Activated naive CD8-positive, alpha-beta T cell treated with anti-CD3 and anti-CD28 coated beads, Interleukin-2, amount 50 U/mL, for 16 hours (primary cell): ENCODE measurements around the gene OR2D3.
"Not testable (repeated sequence)": the region's sequence is repeated elsewhere in the genome, so short reads cannot be mapped to it uniquely, and the experiment has no call there.

Experiments
- DNase-seq: peaks from one replicate; pipeline ENCODE4 v3.0.0-alpha.2; 2020; ENCODE audit warnings: low read depth, low spot score

OR2D3 gene

DNA sequence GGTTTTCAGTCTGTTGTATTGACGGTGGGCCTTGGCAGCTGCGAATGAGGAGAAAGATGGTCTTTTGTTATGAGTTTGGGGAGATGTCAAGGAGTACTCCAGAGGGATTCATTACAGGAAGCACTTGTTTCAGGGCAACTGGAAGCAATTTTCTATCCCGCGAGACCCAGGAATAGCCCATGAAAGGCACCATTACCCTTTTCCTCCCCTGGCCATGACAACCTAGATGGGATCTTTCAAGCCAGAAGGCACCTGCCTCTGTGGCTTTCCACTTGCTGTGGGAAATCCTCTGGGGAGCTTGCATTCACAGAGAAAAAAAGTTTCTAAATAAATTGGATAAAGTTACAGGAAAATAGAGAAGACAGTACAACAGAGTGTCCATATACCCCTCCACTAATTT is 8.1 kb downstream of the OR2D3 start:
- no peak for DNase-seq

DNA sequence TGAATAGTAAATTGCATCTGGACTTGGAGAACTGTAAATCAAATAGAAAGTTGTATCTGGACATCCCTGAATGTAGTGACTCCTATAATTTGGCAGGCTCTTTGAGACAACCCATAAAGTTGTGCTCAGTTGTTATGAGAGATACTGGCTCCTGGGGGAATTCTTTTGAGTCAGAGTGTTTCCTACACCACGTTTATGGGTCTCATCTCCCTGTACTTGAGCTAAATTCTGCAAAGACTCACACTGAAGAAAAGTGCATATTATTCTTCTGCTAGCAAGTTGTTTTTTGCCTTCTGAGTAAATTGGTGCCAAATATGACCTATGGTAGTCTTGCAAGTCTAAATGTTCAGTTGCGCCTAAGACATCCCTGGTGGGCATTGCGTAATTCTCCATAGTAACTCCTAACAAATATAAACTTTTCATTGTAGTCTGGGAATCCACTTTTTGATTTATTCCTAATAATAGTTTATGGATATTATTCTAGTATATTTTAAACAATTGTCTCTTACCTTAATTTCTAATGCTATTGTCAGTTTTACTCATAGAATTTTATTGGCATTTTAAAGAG is 10.4 kb downstream of the OR2D3 start:
- DNase-seq: no peak

DNA sequence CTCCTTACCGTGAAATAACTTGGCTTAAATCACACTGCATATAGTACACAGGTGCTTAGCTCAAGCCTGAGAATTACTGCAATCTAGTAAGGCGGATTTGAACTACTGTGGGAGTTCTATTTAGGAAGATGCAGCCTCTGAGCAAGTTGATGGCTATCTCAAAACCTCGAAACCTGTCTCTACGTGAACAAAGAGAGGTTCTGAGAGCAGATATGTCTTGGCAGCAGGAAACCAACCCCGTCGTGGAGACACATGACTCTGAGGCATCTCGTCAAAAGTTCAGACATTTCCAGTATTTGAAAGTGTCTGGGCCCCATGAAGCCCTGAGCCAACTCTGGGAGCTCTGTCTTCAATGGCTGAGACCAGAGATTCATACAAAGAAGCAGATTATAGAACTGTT is 11.3 kb downstream of the OR2D3 start:
- DNase-seq: no peak

DNA sequence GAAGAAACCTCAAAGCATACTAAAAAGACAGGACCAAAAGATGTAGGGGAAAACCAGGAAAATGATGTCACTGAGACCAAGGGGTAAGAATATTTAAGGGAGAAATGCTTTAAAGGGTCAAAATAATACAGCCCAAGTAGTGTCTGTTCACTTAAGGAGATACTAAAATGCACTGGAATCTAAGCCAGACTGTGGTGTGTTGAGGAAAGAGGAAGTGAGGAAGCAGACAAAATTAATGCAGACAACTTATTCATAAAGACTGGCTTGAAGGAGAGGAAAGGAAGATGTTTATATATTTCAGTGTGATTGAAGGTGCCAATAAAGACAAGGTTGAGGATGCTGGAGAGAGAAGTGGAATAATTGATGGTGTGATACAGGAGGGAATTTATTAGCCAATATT is 21.2 kb downstream of the OR2D3 start:
- no peak for DNase-seq

DNA sequence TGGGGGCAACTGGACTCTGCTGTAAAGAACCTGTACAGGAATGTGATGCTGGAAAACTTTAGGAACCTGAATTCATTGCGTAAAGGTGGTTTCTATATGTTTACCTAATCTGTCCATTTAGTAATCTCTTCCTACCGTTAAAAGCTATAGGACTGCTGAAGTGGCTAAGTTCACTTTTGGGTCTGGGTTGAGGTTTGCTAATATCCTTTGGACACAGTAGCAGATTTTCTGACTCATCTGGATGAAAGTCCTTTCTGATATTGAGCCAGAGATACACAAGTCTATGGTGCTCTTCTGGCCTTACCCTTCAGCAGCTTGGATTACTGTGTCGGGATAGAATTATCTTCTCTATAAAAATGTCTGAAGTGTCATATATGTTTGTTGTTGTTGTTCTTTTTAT is 22.3 kb downstream of the OR2D3 start:
- DNase-seq: no peak

DNA sequence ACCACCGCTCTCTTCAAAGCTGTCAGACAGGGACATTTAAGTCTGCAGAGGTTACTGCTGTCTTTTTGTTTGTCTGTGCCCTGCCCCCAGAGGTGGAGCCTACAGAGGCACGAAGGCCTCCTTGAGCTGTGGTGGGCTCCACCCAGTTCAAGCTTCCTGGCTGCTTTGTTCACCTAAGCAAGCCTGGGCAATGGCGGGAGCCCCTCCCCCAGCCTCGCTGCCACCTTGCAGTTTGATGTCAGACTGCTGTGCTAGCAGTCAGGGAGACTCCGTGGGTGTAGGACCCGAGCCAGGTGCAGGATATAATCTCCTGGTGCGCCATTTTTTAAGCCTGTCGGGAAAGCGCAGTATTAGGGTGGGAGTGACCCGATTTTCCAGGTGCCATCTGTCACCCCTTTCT is 33.4 kb downstream of the OR2D3 start:
- DNase-seq: not testable (repeated sequence)

DNA sequence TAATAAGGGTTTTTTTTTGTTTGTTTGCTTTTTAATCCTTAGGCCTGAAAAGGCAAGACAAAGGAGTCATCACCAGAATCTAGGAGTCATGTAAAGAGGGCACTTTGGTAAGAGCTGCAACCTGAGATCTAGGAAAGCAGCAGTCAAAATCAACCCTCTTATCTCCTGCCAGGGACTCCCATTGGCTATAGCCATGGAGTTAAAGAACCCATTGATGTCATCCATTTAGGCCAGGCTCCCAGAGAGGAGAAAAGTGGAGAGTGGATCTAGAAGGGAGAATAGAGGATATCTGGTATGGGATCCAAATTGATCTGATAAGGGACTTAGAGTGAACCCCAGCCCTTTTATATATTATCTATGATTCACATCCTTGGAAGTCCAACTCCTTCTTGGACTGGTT is 41.3 kb downstream of the OR2D3 start:
- no peak for DNase-seq

DNA sequence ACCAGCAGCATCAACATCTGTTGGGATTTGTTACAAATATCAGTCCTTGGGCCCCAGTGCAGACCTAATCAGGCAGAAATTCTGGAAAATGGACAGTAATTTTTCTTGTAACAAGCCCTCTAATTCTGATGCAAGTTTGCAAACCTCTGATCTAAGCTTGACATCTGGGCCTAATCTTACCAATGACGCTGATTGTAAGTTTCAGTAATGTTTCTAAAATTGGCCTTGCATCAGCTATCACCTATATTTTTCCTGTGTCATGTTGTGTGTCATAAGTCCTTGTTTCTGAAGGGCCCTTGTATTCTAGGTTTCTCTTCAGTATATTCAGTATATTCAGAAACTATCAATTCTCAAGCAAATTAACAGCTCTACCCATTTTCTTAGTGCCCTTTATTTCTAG is 41.9 kb downstream of the OR2D3 start:
- DNase-seq: no peak

DNA sequence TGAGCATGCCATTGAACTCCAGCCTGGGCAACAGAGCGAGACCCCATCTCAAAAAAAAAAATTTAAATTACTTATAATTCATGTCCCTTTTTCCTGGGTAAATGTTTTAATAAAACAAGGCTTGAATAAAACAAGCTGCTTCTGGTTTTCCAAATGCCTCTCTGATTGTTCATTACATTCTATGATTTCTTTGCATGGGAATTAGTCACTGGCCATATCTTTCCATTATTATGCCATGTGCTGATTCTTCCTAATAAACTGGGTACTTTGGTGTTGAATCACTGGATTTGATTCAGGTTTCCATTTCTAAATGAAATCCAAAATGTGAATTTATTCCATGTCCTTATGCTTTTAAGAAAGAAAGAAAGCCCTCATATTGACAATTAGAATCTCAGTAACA is 48.0 kb downstream of the OR2D3 start:
- DNase-seq: no peak

DNA sequence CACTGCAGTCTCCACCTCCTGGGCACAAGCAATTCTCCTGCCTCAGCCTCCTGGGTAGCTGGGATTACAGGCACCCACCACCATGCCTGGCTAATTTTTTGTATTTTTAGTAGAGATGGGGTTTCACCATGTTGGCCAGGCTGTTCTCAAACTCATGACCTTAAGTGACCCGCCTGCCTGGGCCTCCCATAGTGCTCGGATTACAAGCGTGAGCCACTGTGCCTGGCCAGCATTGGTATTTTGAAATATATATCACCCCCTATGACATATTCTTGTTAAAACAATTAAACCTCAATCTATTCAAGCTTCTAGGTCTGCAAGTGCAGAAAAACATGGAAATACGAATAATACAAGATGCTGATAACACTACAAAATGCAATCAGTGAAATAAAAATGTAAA is 49.1 kb downstream of the OR2D3 start:
- DNase-seq: not testable (repeated sequence)
